IPS-18c (cell line): ENCODE results near the gene MOB3B.
A peak's percentile ranks its signal among the peaks of the same experiment; 100 is the strongest.

Experiments used
- H3K4me3 ChIP-seq: 2 replicates; pipeline ENCODE4 v1.7.0; 2013; ENCODE audit warnings: low read depth, mild to moderate bottlenecking, low read length, moderate library complexity; ENCODE audit not compliant: insufficient read depth
- H3K9me3 ChIP-seq: one replicate; pipeline ENCODE4 v1.6.1; 2013; ENCODE audit warnings: mild to moderate bottlenecking, low read length, moderate library complexity; ENCODE audit not compliant: control insufficient read depth, insufficient read depth

Gene MOB3B

DNA sequence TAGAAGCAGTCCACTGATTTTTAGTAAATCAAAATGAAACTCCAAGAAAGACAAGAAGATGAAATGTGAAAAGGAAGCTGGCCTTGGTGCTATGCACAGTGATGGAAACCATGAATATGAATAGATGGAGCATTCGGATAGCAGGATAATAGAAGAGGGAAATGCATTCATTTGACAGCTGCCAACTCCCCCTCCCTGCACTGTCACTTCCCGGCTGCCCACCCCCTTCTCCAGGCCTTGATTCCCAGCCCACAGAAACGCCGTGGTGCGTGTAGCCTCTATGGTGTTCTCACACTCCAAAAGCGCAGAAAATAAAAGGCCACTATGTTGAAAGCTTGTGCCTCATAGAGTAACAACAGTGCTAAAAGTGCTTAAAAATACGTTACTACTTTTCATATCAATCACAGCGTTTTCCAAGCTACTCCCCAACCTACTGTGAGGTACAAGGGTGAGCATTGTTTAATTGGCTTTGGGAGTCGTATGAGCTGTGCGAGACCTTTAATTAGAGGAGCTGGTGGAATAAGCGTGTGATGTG, 31.7 kb downstream of the MOB3B start:
- 0 out of 2 replicates have a peak overlapping the region, but pooled peaks have one; percentile 2 for H3K4me3 ChIP-seq

DNA sequence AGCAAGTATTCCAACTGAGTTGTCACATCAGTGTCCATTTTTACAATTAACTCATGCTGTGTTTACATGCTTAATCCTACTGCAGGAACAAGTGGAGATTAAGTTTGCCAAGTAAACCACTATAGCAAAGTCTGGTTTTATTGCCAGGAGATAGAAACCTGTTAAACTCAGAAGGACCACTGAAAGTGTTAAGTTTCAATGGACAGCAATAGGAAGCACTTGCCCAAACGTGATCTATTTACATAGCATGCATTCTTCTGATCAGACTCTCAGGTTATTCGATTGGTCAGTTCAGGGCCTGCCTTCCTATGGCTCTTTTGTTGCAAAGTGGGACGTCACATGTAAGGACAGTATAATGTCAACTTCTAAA, 33.5 kb downstream of the MOB3B start:
- Histone ChIP-seq H3K9me3 (no peaks in the 10 kb centered on the region), H3K4me3 (no peak overlapping the region)

More for the DNA sequence above, 31.7 kb downstream of the MOB3B start:
- no peaks in the 10 kb centered on the region for H3K9me3 ChIP-seq

DNA sequence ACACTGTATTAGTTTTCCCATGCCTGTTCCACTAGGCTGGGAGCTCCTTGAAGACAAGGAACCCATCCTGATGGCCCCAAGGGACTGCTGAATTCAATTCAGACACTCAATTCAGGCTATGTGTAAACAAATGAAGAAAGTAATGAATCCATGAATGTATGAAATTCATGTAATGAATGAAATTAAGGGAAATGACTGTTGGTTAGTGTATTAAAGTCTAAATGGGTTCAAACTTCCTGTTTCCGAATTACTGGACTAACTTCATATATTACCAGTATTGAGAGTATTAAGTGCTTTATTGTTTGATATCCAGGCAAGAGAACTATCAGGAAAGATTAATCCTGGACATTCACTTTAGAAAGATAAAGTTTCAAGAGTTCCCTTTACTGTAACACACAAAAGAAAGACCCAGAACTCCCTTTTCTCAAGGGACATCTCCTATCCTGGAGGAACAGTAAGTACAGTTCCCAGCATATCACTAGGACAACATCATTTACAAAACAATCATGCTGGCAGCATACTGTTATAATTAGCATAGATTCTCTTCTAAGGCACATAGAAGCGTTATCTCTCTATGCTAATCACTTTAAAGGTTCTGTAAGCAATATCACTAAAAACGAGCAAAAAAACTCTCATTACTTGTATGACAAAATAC, 34.0 kb downstream of the MOB3B start:
- H3K9me3 ChIP-seq: no peaks in the 10 kb centered on the region
- no peak overlapping the region; the same call in 1 of the 2 replicates for H3K4me3 ChIP-seq

DNA sequence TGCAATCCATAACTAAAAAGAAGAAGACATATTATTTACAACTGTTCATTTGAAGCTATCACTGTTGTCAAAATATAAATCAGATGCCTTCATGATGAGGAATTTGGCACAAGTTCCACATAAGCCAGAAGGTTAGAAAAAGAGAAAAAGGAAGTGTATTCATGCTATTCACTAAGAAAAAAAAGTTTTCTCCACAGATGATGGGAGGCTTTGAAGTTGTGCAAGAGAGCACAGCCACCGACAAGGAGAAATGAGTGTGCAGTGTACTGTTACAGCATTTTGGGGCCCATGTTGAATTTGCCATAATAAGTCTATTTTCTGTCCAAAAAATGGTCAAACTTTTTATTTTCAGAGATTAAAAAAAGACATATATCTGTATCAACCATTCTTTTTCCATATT, 38.5 kb downstream of the MOB3B start:
- no peaks in the 10 kb centered on the region for H3K9me3 ChIP-seq

DNA sequence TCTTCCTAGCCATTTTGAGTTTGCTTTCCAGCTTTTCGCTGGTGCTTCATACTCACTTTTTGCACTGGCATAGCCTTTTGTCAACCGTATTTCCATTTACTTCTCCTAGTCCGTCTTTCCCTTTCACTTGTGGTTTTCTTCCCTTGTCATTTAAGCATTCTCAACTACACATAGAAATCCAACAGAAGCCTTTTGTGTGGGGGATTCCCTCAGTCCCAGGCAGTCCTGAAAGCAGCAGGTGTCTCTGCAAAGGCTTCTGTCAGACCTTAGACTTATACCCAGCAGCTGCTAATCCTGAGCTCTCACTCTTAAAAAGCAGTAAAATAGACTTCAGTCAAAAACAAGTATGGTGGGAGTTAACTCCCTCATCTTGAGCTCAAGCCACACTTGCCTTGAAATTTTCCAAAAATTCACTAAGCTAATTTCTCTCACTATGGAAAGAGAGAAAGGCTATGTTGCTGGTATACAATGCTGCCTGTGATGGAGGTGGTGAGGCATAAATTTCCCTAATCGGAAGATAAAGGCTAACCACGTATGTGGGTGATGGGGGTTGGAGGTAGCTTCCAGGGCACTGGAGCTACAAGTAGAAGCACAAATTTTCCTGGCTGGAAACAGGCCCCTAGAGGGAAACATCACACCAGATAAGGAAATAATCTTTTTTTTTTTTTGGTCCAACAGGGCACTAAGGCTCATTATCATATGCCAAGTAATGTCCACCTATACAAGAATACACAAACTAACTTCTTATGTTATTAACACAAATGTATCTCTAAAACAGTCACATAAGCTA, 40.3 kb downstream of the MOB3B start:
- no peak overlapping the region for H3K4me3 ChIP-seq
- no peaks in the 10 kb centered on the region for H3K9me3 ChIP-seq

More for the DNA sequence above, 38.5 kb downstream of the MOB3B start:
- H3K4me3 ChIP-seq: no peak overlapping the region

DNA sequence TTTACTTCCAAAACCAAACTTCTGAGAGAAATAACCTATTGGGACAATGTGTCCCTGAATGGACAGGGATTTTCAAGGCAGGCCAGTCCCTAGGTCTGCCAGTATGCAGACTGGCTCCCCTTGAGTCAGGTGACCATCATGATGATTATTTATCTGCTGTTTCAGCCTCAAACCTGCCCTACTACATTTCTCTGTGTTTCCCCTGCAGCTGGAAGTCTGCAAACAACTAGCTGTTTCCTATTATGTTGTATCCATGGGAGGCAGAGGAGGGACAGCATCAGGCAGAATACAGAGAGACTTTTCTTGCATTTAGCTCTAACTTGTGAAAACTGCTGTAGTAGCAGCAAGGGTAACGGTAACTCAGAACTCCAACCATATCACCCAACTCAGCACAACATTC, 41.7 kb downstream of the MOB3B start:
- H3K9me3 ChIP-seq: no peaks in the 10 kb centered on the region
- no peak overlapping the region for H3K4me3 ChIP-seq

DNA sequence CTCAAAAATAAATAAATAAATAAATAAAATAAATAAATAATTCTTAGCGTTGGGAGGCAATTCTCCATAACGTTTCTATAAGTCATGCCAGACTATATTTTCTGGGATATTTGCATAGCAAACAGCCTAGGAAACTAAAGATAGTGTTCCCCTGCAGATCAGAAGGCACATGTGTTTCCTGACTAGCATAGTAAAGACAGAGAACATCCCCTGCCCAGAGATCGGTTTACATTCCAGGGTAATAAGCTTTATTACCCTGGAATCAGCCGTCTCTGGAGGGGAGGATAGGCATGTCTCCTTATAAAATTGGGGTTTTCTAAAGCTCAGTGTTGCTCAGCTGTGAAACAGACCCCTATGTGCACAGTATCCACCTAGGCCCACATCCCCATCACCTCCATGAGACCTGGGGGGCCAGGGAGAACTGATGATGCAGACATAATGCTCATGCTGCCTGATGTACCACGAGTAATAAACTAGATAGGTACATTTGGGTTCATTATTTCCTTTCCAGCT, 42.4 kb downstream of the MOB3B start:
- no peak overlapping the region for H3K4me3 ChIP-seq
- no peaks in the 10 kb centered on the region for H3K9me3 ChIP-seq

DNA sequence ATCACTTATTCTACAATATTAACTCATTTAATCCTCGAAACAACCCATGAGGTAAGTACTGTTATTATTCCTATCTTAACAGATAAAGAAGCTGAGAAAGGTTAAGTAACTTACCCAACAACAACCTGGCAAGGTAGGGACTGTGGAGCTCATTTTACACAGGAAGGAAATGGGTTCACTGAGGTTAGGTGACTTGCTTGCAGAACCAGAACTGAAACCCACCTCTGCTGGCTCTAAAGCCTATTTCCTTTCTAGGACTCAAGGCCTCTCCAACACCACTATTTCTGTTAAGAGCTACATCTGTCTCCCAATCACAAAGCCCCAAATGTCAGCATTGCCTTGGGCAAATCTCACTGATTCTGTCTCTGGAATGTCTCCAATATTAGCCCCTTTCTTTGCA, 44.5 kb downstream of the MOB3B start:
- Histone ChIP-seq H3K9me3 (no peaks in the 10 kb centered on the region), H3K4me3 (no peak overlapping the region)

DNA sequence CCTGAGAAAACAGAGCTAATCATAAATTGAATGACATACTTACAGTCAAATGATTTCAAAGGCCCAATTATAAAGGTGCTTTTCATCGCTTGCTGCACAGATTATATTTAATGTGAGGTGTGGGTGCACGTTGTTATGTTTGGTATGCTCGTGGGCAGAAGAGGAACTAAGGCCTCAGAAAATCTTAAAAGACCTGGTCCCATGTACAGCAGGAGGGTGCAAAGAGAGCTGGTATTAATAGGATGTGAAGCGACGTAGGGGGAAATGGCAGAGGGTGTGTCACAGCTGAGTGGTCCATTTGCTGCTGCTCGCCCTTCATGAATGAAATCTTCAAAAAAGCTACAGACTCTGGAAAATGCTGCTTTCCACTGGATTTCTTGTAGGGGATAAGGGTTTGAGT, 46.0 kb downstream of the MOB3B start:
- H3K4me3 ChIP-seq: no peak overlapping the region
- H3K9me3 ChIP-seq: peaks cover 4% of the 10 kb centered on the region

DNA sequence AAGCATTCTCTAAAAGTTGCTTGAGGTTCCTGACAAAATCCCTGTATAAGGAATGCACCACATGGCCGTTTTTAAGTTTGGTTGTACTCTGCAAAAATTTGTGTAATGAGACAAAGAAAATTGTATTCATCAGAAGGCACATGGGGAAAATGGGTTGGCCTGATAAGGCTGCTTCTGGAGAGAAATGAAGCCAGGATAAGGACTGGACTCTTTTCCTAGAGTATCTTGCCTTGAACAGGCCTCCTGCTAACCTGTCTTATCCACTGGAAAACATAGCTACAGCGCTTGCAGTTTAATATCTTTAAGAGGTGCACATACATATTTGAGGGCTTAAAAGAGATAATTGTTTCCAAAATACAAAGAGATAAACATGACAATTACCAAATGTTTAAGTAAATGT, 46.9 kb downstream of the MOB3B start:
- Histone ChIP-seq H3K4me3 (no peak overlapping the region), H3K9me3 (peaks cover 4% of the 10 kb centered on the region)

DNA sequence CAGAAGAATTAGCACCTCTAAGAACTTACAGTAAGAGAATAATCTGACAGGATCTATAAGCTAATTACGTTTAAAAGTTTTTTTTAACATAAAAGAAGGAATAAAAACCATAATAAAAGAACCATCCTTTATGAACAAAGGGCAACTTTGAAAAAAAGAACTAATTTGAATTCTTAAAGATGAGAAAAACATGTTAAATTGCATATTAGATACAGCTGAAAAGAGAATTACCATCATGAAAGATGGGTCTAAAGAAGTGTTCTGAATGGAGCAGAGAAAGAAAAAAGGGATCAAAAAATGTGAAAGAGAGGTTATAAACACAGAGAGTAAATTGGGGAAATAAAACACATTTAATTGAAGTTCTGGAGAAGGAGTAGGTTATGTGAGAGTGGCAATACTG, 51.3 kb downstream of the MOB3B start:
- Histone ChIP-seq H3K4me3 (no peak overlapping the region), H3K9me3 (peaks cover 4% of the 10 kb centered on the region)

DNA sequence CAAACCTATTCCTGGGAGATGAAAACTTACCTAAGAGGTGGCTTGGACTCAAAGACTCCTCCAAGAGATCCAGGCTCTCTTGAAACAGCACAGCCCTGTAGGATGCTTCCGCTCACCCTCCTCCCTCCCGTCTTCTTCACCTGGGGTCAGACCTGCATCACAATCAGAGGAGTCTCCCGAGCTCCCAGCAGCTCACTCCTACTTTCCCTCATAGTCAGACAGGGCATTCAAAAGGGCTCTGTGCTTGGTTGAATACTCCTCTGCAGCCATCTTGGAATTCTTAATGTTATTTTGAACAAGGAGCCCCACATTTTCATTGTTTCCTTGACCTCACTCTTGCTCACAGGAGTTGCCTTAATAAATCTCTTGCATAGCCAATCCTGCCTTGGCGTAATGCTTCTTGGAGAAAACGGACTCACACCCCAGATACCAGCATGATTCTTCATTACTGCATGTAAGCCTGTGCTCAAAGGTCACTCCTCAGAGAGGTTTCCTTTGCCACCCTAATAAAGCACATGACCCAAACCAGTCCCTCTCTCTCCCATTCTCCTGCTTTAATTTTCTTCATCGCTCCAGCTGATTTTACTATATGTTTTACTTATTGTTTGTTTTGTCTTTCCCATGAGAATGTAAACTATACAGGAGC, 52.6 kb downstream of the MOB3B start:
- Histone ChIP-seq H3K4me3 (no peak overlapping the region), H3K9me3 (peaks cover 4% of the 10 kb centered on the region)

DNA sequence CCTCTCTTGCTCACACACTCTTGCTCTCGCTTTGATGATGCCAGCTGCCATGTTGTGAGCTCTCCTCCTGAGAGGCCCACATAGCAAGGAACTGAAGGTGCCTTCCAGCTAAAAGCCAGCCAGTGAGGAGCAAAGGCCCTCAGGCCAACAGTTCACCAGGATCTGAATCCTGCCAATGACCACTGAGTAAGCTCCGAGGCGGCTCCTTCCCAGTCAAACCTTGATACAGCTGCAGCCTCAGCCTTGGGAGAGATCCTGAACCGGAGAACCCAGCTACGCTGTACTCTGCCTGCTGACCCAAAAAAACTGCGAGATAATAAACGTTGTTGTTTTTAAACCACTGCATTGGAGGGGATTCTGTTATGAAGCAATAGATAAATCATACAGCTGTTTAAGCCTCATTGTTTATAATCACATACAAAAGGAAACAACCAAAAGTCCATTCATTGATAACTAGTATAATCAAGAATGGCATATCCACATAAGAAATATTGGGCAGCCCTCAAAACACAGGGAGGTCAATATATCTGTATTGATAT, 54.5 kb downstream of the MOB3B start:
- H3K9me3 ChIP-seq: peaks cover 4% of the 10 kb centered on the region
- H3K4me3 ChIP-seq: no peak overlapping the region

DNA sequence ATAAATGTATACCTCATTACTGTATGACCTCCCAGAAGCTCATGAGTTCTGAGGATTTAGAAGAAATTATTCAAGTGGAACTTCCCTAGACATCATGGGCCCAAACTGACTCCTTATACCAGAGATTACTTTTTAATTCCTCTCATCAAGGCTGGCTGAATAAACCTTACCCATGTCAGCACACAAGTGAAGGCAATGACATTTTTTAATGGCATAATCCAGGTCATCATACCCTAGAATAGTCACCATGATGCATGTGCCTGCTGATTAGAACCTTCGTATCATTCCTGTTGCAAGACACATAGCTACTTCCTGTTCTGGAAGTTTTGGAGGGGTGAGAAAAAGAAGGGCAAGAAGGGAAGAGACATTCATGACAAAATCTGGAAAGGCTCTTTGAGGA, 55.3 kb downstream of the MOB3B start:
- H3K4me3 ChIP-seq: no peak overlapping the region

DNA sequence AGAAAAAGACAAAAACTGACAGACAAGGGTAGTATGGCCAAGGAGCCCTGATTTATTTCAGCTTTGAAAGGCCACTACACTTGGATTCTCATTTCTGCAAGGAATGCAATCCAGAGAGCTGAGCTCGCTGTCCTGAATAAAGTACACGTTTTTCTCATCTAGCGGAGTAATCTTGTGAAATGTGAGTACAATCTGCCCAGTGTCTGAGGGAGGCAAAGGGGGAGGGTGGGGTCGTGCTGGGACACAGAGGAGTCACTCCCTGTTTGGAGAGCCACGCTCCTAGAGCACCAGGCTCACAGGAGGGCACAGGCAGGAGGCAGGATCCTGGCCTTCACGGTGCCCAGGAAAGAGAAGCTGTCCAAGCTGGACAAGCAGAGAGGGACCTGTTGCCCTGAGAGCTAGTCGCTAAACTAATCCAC, 56.5 kb downstream of the MOB3B start:
- Histone ChIP-seq H3K4me3 (no peak overlapping the region), H3K9me3 (no peaks in the 10 kb centered on the region)

More for the DNA sequence above, 55.3 kb downstream of the MOB3B start:
- H3K9me3 ChIP-seq: no peaks in the 10 kb centered on the region

DNA sequence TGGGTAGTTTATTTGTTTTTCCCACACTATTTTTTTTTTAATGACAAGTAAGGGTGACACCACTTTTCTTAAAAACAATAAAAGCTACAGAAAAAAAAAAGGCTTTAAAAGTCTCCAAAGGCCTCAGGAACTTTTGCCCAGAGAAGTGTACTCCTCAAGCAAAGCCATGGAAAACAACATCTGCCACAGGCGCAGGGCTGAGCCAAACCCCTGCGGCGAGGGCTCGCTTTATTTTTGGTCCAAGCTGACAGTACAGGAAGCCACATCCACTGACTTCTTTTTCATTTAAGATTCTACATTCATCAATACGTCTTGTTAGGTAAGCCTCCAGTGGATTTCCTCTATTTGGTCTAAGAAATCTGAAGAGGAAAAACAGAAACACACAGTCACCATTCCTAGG, 57.4 kb downstream of the MOB3B start:
- Histone ChIP-seq H3K4me3 (no peak overlapping the region), H3K9me3 (no peaks in the 10 kb centered on the region)

DNA sequence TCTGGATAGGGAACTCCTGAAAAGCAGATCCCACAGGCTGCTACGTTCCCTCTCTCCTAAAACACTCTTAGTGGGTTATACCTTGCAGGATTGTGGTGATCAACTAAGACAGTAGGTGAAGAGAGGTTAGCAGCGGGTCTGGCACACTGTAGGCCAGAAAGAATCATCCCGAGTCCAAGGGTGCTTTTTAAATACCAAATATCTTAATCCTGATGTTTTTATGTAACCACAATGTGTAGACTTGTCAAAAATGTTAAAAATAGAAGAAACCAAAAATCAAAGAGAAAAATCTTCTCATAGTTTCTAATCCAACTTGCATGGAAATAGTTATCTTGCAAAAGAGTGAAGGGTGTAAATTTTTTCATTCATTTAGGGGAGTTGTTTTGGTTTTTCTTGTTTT, 57.8 kb downstream of the MOB3B start:
- H3K9me3 ChIP-seq: no peaks in the 10 kb centered on the region
- no peak overlapping the region for H3K4me3 ChIP-seq
